Measurements from ENCODE around the gene LRRC59.

GRCh38 chr17:50420419-50421112, 23.2 kb upstream of the LRRC59 start:
- TF ChIP-seq POLR2AphosphoS5 (IDR thresholded peaks at IDR 0.05), result no peak
- TF ChIP-seq POLR2A (IDR thresholded peaks at IDR 0.05), result no peak

Measured in stomach (tissue), 4 donors.